ENCODE results near the gene FOSL2. TPM values are rescaled to one million over a fixed set of nuclear protein-coding genes. Genes with fewer than 3 reads are reported as not detected.

FOSL2 gene
- total RNA-seq, 1 experiment from 2014 or later = 44.8 TPM

- H4K20me1 ChIP-seq (ENCODE audit: insufficient read depth) = no peaks in the 10 kb centered on the region
- no peaks in the 10 kb centered on the region for H3K9me3 ChIP-seq (ENCODE audit: control insufficient read depth in 1 of 2, insufficient read depth in 1 of 2, low read depth in 1 of 2, low read length in 2 of 2)
- H3K4me1 ChIP-seq (ENCODE audit: control insufficient read depth in 1 of 2, insufficient read depth in 2 of 2, low read length in 2 of 2) = peaks cover 8 to 29% of the 10 kb centered on the region in 2 experiments; a peak in 3 of 4 replicates
- H3K27me3 ChIP-seq (ENCODE audit: insufficient read depth, low read length) = no peaks in the 10 kb centered on the region
- ChIA-PET RAD21 (ENCODE audit: low non-redundant PET in 1 of 2, low total read pairs in 2 of 2, uncharacterized antibody in 2 of 2, unreplicated experiment in 2 of 2) (interaction anchor here in 1 of 2 experiments (0.6 kb wide), 1 partner anchor 13 kb away, joined by 4 read pairs; no protein-coding TSS in a partner anchor), POLR2A (no interaction called here), CTCF (interaction anchor here (1.9 kb wide), 1 partner anchor 749 kb away, joined by 5 read pairs; no protein-coding TSS in a partner anchor)
- DNase-seq (ENCODE audit: low read depth, low spot score) (no peak), ATAC-seq (no peak)
- intact Hi-C loops (cut with micrococcal nuclease) = loop anchor here (2.0 kb wide), 1 partner anchor 771 kb away; no protein-coding TSS in a partner anchor
- no peak overlapping the region for H3K4me2 ChIP-seq (ENCODE audit: low read length)
- H3K9me2 ChIP-seq (ENCODE audit: insufficient read depth) = no peaks in the 10 kb centered on the region
- H3K27ac ChIP-seq (ENCODE audit: low read depth, low read length) = no peak overlapping the region
- no peaks in the 10 kb centered on the region for H3K79me2 ChIP-seq (ENCODE audit: insufficient read depth, low read length)
- no peak overlapping the region for H3K9ac ChIP-seq (ENCODE audit: low read length)
- no peak overlapping the region for H3K4me3 ChIP-seq (replicated peaks in 1 of 2; ENCODE audit: low read depth in 1 of 2, low read length in 2 of 2)
- TF ChIP-seq ELF1 (IDR thresholded peaks at IDR 0.05; ENCODE audit: borderline replicate concordance, low read depth) (no peak), JUND (IDR thresholded peaks at IDR 0.05) (no peak), RAD21 (IDR thresholded peaks at IDR 0.05; ENCODE audit: low read depth) (no peak), ZBTB33 (IDR thresholded peaks at IDR 0.05; ENCODE audit: extremely low read depth, insufficient replicate concordance, low read length) (no peak), CEBPB (IDR thresholded peaks at IDR 0.05; ENCODE audit: low read depth) (no peak), SP1 (IDR thresholded peaks at IDR 0.05; ENCODE audit: low read depth) (no peak), ATF3 (IDR thresholded peaks at IDR 0.05) (no peak), SIN3A (IDR thresholded peaks at IDR 0.05; ENCODE audit: low read depth) (no peak), YY1 (IDR thresholded peaks at IDR 0.05; ENCODE audit: extremely low read depth, insufficient replicate concordance, low read depth, low read length) (no peak)
- H2AFZ ChIP-seq (ENCODE audit: low read depth, low read length, poor library complexity, severe bottlenecking) = no peak overlapping the region
- BruUV-seq (replicated peaks) = no TSS peak
- H3K36me3 ChIP-seq (ENCODE audit: control insufficient read depth in 1 of 2, insufficient read depth in 2 of 2, low read length in 2 of 2) = no peaks in the 10 kb centered on the region
These were observed 60.7 kb downstream of the FOSL2 start for GRCh38 chr2:28453396-28453795.

Measured in HCT116 (cell line).